Mammary epithelial cell (primary cell): ENCODE results near the gene IL19.

ENCODE experiments used
- EZH2 ChIP-seq: IDR thresholded peaks from 2 replicates; pipeline ENCODE4 v1.6.1; 2012; ENCODE audit warnings: low read length, inconsistent platforms, borderline replicate concordance
- TF ChIP-seq, protein P1 (sequence below), 2 donors: IDR thresholded peaks in 1 of 2; conservative IDR thresholded peaks in 1 of 2; 2 replicates each; pipeline ENCODE4 v1.5.1; 2011 to 2012; ENCODE audit warnings: inconsistent platforms in 2 of 2, low read length in 2 of 2, mild to moderate bottlenecking in 2 of 2, control low read depth in 1 of 2, low read depth in 1 of 2; ENCODE audit not compliant: insufficient read depth in 1 of 2; ENCODE audit errors: extremely low read depth in 1 of 2

DNA sequence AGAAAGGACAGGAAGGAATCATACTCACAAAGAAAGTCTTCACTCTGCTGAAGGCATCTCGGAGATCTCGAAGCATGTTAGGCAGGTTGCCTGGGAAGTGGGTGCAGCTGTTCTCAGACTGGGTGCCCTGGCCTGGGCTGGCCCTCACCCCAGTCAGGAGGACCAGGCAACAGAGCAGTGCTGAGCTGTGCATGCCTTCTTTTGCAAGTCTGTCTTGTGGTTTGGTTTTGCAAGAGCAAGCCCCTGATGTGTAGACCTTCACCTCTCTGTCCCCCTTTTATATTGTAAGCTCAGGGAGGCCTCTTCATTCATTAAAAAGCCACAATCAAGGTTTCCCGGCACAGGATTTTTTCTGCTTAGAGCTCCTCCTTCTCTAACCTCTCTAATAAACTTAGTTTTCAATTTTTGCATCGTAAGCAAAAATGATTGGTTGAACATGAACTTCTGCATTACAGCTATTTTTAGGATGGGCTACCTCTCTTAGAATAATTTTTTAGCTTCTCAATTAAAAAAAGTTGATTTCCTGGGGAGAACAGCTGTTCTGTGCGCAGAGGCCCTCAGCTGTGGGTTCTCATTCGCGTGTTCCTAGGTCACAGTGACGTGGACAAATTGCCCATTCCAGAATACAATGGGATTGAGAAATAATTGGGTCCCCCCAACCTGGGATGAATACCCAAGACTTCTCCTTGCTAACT lies 1.8 kb downstream of the IL19 start, which contains the start of gene IL10:
- TF ChIP-seq, protein P1, sequence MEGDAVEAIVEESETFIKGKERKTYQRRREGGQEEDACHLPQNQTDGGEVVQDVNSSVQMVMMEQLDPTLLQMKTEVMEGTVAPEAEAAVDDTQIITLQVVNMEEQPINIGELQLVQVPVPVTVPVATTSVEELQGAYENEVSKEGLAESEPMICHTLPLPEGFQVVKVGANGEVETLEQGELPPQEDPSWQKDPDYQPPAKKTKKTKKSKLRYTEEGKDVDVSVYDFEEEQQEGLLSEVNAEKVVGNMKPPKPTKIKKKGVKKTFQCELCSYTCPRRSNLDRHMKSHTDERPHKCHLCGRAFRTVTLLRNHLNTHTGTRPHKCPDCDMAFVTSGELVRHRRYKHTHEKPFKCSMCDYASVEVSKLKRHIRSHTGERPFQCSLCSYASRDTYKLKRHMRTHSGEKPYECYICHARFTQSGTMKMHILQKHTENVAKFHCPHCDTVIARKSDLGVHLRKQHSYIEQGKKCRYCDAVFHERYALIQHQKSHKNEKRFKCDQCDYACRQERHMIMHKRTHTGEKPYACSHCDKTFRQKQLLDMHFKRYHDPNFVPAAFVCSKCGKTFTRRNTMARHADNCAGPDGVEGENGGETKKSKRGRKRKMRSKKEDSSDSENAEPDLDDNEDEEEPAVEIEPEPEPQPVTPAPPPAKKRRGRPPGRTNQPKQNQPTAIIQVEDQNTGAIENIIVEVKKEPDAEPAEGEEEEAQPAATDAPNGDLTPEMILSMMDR (conservative IDR thresholded peaks at IDR 0.05 in 1 of 2, IDR thresholded peaks at IDR 0.05 in 1 of 2; ENCODE audit: extremely low read depth in 1 of 2, insufficient read depth in 1 of 2, low read depth in 1 of 2, low read length in 2 of 2), result no peak
- TF ChIP-seq EZH2, result no peak
